ENCODE results near the gene GREB1. TPM values are rescaled to one million over a fixed set of nuclear protein-coding genes. Genes with fewer than 3 reads are reported as not detected.
A peak's percentile ranks its signal among the peaks of the same experiment; 100 is the strongest.

GREB1 gene
- total RNA-seq, 1 donor from 2014 or later = 6.8 TPM

GRCh38 chr2:11663427-11663826 lies 129.6 kb downstream of the GREB1 start:
- Histone ChIP-seq H3K4me1 (ENCODE audit: control insufficient read depth in 3 of 3, insufficient read depth in 3 of 3, low read length in 3 of 3) (peaks cover 6 to 14% (median 11%) of the 10 kb centered on the region in 3 donors), H3K36me3 (ENCODE audit: control insufficient read depth in 3 of 3, insufficient read depth in 3 of 3, low read length in 3 of 3) (no peaks in the 10 kb centered on the region), H3K9ac (ENCODE audit: low read depth in 1 of 3, low read length in 3 of 3) (no peak overlapping the region), H3K27ac (ENCODE audit: low read depth, low read length) (no peak overlapping the region), H3K27me3 (ENCODE audit: control insufficient read depth in 3 of 3, insufficient read depth in 3 of 3, low read length in 3 of 3) (peaks cover 0 to 5% (median 3%) of the 10 kb centered on the region in 3 donors), H3K4me3 (ENCODE audit: low read length in 3 of 3) (no peak overlapping the region), H3K9me3 (ENCODE audit: control insufficient read depth in 3 of 3, low read length in 3 of 3) (no peaks in the 10 kb centered on the region)

GRCh38 chr2:11665028-11665427 lies 131.2 kb downstream of the GREB1 start:
- Histone ChIP-seq H3K4me3 (ENCODE audit: low read length in 3 of 3) (no peak overlapping the region), H3K9me3 (ENCODE audit: control insufficient read depth in 3 of 3, low read length in 3 of 3) (no peaks in the 10 kb centered on the region), H3K36me3 (ENCODE audit: control insufficient read depth in 3 of 3, insufficient read depth in 3 of 3, low read length in 3 of 3) (no peaks in the 10 kb centered on the region), H3K27me3 (ENCODE audit: control insufficient read depth in 3 of 3, insufficient read depth in 3 of 3, low read length in 3 of 3) (peaks cover 0 to 9% (median 4%) of the 10 kb centered on the region in 3 donors), H3K9ac (ENCODE audit: low read depth in 1 of 3, low read length in 3 of 3) (no peak overlapping the region), H3K27ac (ENCODE audit: low read depth, low read length) (no peak overlapping the region), H3K4me1 (ENCODE audit: control insufficient read depth in 3 of 3, insufficient read depth in 3 of 3, low read length in 3 of 3) (peaks cover 0 to 7% (median 5%) of the 10 kb centered on the region in 3 donors)

DNA sequence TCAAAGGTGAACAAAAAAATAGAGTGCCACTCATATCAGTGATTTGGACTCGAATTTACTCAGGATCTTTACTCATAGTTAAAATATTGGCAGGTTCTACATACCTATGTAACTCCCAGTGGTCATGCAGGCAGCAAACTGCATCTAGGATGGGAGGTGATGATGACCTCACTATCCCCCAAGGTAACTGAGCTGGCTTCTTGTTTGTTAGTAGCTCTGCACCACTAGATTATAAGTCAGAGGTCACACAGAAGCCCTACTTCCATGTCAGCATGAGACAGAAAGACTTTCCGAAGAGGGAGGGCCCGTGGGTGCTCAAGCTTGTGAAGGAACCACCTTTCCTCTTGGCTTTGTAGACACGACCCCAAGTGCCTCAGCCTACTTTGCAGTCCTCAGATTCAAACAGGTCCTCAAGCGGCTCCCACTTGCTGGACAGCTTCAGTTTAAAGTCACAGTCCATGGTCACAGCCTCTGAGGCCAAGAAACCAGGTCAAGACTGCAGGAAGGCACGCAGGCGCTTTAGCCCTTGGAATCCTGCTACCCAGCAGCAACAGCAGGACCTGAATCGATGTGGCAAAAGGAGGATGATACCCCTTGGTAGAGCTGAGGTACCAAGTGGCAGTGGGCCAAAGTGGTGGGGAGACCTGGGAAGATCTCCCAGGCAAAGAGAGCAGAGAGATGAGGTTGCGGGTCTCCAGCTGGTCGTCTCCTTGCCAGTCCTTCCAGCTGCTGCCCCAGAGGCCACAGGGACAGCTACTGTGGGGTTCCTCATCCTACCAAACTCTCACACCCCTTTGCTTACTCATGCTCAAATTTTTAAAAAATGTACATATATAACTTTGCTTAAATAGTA lies 131.9 kb downstream of the GREB1 start:
- no peaks in the 10 kb centered on the region for H3K9me3 ChIP-seq (ENCODE audit: control insufficient read depth in 3 of 3, low read length in 3 of 3)
- H3K27ac ChIP-seq (ENCODE audit: low read depth, low read length) = no peak overlapping the region
- peaks cover 0 to 9% (median 6%) of the 10 kb centered on the region in 3 donors for H3K4me1 ChIP-seq (ENCODE audit: control insufficient read depth in 3 of 3, insufficient read depth in 3 of 3, low read length in 3 of 3)
- H3K9ac ChIP-seq (ENCODE audit: low read depth in 1 of 3, low read length in 3 of 3) = no peak overlapping the region
- H3K27me3 ChIP-seq (ENCODE audit: control insufficient read depth in 3 of 3, insufficient read depth in 3 of 3, low read length in 3 of 3) = peaks cover 0 to 12% (median 4%) of the 10 kb centered on the region in 3 donors
- H3K36me3 ChIP-seq (ENCODE audit: control insufficient read depth in 3 of 3, insufficient read depth in 3 of 3, low read length in 3 of 3) = no peaks in the 10 kb centered on the region
- no peak overlapping the region for H3K4me3 ChIP-seq (ENCODE audit: low read length in 3 of 3)

GRCh38 chr2:11667194-11667593 lies 133.3 kb downstream of the GREB1 start:
- peaks cover 0 to 9% (median 6%) of the 10 kb centered on the region in 3 donors for H3K4me1 ChIP-seq (ENCODE audit: control insufficient read depth in 3 of 3, insufficient read depth in 3 of 3, low read length in 3 of 3)
- H3K9me3 ChIP-seq (ENCODE audit: control insufficient read depth in 3 of 3, low read length in 3 of 3) = no peaks in the 10 kb centered on the region
- H3K9ac ChIP-seq (ENCODE audit: low read depth in 1 of 3, low read length in 3 of 3) = no peak overlapping the region
- no peak overlapping the region for H3K4me3 ChIP-seq (ENCODE audit: low read length in 3 of 3)
- peaks cover 0 to 10% (median 4%) of the 10 kb centered on the region in 3 donors for H3K27me3 ChIP-seq (ENCODE audit: control insufficient read depth in 3 of 3, insufficient read depth in 3 of 3, low read length in 3 of 3)
- H3K27ac ChIP-seq (ENCODE audit: low read depth, low read length) = no peak overlapping the region
- H3K36me3 ChIP-seq (ENCODE audit: control insufficient read depth in 3 of 3, insufficient read depth in 3 of 3, low read length in 3 of 3) = no peaks in the 10 kb centered on the region

DNA sequence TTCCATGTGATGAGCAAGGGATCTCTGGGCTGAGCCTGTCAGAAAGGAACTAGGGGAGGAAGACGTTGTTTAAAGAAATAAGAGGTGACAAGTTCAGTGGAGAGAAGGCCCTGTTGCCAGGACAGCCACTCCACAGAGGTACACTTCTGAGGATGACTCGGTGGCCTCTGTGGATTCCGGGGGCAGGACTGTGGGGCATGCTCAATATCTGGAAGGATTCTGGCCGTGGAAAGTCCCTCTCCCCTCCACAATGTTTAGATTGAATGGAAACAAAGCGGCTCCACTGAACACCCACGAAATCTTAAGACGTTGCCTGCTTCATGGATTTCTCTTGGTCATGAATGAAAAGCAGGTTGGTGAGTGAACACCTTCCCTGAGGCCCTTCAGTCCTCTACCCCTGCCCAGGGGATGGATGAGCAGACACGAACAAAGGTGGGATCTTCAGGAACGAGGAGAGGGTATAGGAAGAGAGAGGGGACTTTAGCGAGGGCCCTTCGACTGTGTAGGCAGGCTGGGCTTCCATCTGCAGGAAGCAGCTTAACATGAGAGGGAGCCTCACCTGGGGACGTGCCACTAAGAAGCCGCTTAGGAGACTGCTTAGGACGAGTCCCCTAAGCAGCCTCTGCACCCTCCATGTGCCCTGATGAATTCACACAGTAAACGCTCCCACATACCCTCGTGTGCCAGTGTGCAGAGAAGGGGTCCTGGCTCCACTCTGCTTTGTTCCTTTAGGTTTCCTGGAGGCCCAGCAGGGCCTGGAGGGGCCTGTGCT lies 134.2 kb downstream of the GREB1 start:
- Histone ChIP-seq H3K9ac (ENCODE audit: low read depth in 1 of 3, low read length in 3 of 3) (no peak overlapping the region), H3K4me1 (ENCODE audit: control insufficient read depth in 3 of 3, insufficient read depth in 3 of 3, low read length in 3 of 3) (peaks cover 0 to 9% (median 6%) of the 10 kb centered on the region in 3 donors), H3K27me3 (ENCODE audit: control insufficient read depth in 3 of 3, insufficient read depth in 3 of 3, low read length in 3 of 3) (peaks cover 0 to 10% (median 4%) of the 10 kb centered on the region in 3 donors), H3K27ac (ENCODE audit: low read depth, low read length) (no peak overlapping the region), H3K9me3 (ENCODE audit: control insufficient read depth in 3 of 3, low read length in 3 of 3) (no peaks in the 10 kb centered on the region), H3K36me3 (ENCODE audit: control insufficient read depth in 3 of 3, insufficient read depth in 3 of 3, low read length in 3 of 3) (no peaks in the 10 kb centered on the region), H3K4me3 (ENCODE audit: low read length in 3 of 3) (no peak overlapping the region)

GRCh38 chr2:11669454-11670291 lies 135.8 kb downstream of the GREB1 start, which contains the start of gene NTSR2:
Gene NTSR2 (minus strand): TSS chr2:11670195. CDS start chr2:11670129, 66 bp downstream.
- peaks cover 0 to 9% (median 8%) of the 10 kb centered on the region in 3 donors for H3K4me1 ChIP-seq (ENCODE audit: control insufficient read depth in 3 of 3, insufficient read depth in 3 of 3, low read length in 3 of 3)
- H3K27me3 ChIP-seq (ENCODE audit: control insufficient read depth in 3 of 3, insufficient read depth in 3 of 3, low read length in 3 of 3) = peaks cover 0 to 10% (median 4%) of the 10 kb centered on the region in 3 donors
- no peaks in the 10 kb centered on the region for H3K9me3 ChIP-seq (ENCODE audit: control insufficient read depth in 3 of 3, low read length in 3 of 3)
- H3K27ac ChIP-seq (ENCODE audit: low read depth, low read length) = no peak within 1 kb of the TSS
- no peak within 1 kb of the TSS for H3K9ac ChIP-seq (ENCODE audit: low read depth in 1 of 3, low read length in 3 of 3)
- no peaks in the 10 kb centered on the region for H3K36me3 ChIP-seq (ENCODE audit: control insufficient read depth in 3 of 3, insufficient read depth in 3 of 3, low read length in 3 of 3)
- H3K4me3 ChIP-seq (ENCODE audit: low read length in 3 of 3) = peak within 1 kb of the TSS in 2 of 3 donors; percentile 43 to 54

- Histone ChIP-seq H3K27me3 (ENCODE audit: control insufficient read depth in 3 of 3, insufficient read depth in 3 of 3, low read length in 3 of 3) (peaks cover 3 to 10% (median 4%) of the 10 kb centered on the region in 3 donors), H3K36me3 (ENCODE audit: control insufficient read depth in 3 of 3, insufficient read depth in 3 of 3, low read length in 3 of 3) (no peaks in the 10 kb centered on the region), H3K9ac (ENCODE audit: low read depth in 1 of 3, low read length in 3 of 3) (no peak overlapping the region), H3K4me1 (ENCODE audit: control insufficient read depth in 3 of 3, insufficient read depth in 3 of 3, low read length in 3 of 3) (peaks cover 8 to 31% (median 31%) of the 10 kb centered on the region in 3 donors), H3K4me3 (ENCODE audit: low read length in 3 of 3) (no peak overlapping the region), H3K9me3 (ENCODE audit: control insufficient read depth in 3 of 3, low read length in 3 of 3) (no peaks in the 10 kb centered on the region), H3K27ac (ENCODE audit: low read depth, low read length) (no peak overlapping the region)
Observed at GRCh38 chr2:11672407-11672806, 138.6 kb downstream of the GREB1 start.

DNA sequence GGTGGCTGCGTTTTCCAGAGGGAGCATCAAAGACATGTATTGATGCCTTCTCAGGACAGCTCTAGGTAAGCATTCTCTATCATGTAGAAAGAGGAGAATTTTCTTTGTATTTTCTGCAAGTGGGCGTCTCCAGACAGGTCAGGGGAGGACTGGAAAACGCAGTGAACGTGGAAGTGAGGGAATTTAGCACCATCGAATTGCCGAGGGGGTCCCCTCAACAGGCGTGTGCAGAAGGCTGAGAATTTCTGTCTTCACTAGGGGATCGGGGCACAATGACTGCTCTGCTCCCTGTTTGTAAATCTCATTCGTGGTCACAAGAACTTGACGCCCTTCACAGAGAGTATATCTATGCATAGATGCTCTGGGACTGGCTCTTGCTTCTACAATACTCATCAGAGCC lies 141.1 kb downstream of the GREB1 start:
- Histone ChIP-seq H3K27me3 (ENCODE audit: control insufficient read depth in 3 of 3, insufficient read depth in 3 of 3, low read length in 3 of 3) (peaks cover 0 to 7% (median 3%) of the 10 kb centered on the region in 3 donors), H3K9ac (ENCODE audit: low read depth in 1 of 3, low read length in 3 of 3) (no peak overlapping the region), H3K4me3 (ENCODE audit: low read length in 3 of 3) (no peak overlapping the region), H3K9me3 (ENCODE audit: control insufficient read depth in 3 of 3, low read length in 3 of 3) (no peaks in the 10 kb centered on the region), H3K4me1 (ENCODE audit: control insufficient read depth in 3 of 3, insufficient read depth in 3 of 3, low read length in 3 of 3) (peaks cover 33 to 52% (median 48%) of the 10 kb centered on the region in 3 donors), H3K27ac (ENCODE audit: low read depth, low read length) (no peak overlapping the region), H3K36me3 (ENCODE audit: control insufficient read depth in 3 of 3, insufficient read depth in 3 of 3, low read length in 3 of 3) (no peaks in the 10 kb centered on the region)

DNA sequence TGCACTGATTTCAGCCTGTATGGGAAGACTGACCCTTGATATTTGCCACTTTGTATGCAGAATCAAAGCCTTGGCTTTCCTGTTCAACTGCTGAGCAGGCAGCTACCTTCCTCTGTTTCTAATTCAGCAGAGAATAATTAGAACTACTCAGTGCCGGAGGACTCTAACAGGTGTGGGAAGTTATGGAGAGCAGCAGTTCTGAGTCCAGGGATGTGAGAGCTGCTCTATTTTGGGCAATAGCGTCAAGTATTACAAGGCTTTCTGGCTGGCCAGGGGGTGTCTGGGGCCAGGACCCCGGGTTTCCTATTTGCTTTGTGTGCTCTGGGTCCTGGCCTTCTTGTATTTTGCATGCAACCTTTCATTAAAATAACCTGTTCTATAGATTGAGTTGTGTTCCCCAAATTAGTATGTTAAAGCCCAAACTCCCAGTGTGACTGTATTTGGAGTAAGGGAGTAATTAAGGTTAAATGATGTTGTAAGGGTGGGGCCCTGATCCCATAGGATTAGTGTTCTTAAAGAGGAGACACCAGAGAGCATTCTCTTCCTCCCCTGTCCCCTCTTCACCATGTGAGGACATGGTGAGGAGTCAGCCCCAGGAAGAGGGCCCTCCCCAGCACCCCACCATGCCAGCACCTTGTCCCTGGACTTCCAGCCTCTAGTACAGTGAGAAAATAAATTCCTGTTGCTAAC lies 141.7 kb downstream of the GREB1 start:
- peaks cover 0 to 4% (median 3%) of the 10 kb centered on the region in 3 donors for H3K27me3 ChIP-seq (ENCODE audit: control insufficient read depth in 3 of 3, insufficient read depth in 3 of 3, low read length in 3 of 3)
- no peaks in the 10 kb centered on the region for H3K9me3 ChIP-seq (ENCODE audit: control insufficient read depth in 3 of 3, low read length in 3 of 3)
- H3K4me3 ChIP-seq (ENCODE audit: low read length in 3 of 3) = no peak overlapping the region
- H3K4me1 ChIP-seq (ENCODE audit: control insufficient read depth in 3 of 3, insufficient read depth in 3 of 3, low read length in 3 of 3) = peaks cover 38 to 56% (median 52%) of the 10 kb centered on the region in 3 donors
- no peaks in the 10 kb centered on the region for H3K36me3 ChIP-seq (ENCODE audit: control insufficient read depth in 3 of 3, insufficient read depth in 3 of 3, low read length in 3 of 3)
- no peak overlapping the region for H3K27ac ChIP-seq (ENCODE audit: low read depth, low read length)
- H3K9ac ChIP-seq (ENCODE audit: low read depth in 1 of 3, low read length in 3 of 3) = no peak overlapping the region
